Fibroblast of the conjunctiva (primary cell): ENCODE data around the gene SLC2A10.
A peak's percentile ranks its signal among the peaks of the same experiment; 100 is the strongest.

Experiments
- DNase-seq: peaks from one replicate; pipeline ENCODE4 v3.0.0-alpha.2; 2010; ENCODE audit warnings: low read depth

Gene SLC2A10

GRCh38 chr20:46703435-46703834 is 6.0 kb upstream of the SLC2A10 start:
- no peak for DNase-seq

- peak; percentile 22 for DNase-seq
Observed at GRCh38 chr20:46704714-46705377, 4.6 kb upstream of the SLC2A10 start.

- peak; percentile 56 for DNase-seq
Observed at GRCh38 chr20:46705378-46705729, 4.1 kb upstream of the SLC2A10 start.

DNA sequence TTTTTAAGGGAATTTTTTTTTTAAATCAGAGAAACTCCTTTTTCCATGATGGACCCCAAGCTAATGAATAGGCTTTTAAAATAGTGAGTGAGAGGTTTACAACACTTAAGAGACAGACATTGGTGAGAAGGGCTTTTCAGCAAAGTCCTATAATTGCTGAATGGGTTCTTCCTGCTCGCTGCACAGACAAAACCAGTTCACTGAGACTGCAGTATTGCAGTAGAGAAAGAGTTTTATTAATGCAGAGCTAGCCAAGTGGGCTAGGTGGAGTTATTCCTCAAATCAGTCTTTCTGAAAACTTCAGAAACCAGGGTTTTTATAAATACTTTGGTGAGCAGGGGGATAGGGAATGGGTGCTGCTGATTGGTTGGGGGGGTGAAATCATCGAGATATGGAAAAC is 3.2 kb upstream of the SLC2A10 start:
- no peak for DNase-seq

DNA sequence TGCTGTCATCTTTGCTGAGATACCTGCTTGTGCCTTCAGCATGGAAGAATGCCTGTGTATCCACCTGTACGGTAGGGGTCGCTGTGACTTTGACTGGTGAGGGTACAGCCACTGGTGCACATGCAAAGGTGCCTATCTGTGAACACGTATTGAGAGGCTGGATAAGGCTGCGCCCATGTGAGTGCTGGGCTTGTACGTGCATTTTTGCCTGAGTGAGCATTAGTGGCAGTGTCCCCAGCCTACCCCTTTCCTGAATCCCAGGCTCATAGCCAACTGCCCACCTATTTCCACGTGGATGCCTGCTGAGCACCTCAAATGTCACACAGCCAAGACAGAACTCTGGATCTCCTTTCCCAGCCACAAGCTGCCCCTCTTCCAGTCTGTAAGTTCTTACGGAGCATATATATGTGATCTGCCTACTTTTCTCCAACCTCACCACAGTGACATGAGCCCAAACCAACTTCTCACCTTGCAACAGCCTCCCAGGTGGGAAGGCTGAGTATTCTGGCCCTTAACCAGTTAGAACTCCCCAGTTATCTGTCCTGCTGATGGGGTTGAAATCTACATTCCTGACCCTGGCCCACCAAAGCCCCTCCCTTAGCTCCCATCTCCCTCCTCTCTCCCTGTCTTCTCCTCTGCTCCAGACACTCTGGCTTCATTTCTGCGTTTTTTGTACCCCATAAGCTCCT is 1.1 kb upstream of the SLC2A10 start:
- DNase-seq, result no peak

DNA sequence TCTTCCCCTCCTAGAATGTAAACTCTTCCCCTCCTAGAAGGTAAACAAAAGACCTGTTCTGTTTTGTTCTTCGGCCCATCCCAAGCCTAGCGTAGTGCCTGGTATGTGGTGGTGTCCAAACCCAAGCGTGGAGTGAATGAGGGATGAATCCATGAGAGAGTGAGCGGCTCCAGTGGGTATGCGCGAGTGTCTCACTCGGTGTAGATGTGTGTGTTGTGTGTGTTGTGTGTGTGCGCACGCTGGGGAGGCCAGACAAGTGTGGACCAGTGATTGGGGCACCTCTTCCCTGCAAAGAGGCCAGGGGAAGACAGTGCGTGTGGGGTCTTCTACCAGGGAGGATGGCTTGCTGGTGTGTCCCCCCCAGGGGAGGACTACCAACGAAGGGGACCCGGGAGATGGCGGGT is 392 bp upstream of the SLC2A10 start:
- no peak for DNase-seq

DNA sequence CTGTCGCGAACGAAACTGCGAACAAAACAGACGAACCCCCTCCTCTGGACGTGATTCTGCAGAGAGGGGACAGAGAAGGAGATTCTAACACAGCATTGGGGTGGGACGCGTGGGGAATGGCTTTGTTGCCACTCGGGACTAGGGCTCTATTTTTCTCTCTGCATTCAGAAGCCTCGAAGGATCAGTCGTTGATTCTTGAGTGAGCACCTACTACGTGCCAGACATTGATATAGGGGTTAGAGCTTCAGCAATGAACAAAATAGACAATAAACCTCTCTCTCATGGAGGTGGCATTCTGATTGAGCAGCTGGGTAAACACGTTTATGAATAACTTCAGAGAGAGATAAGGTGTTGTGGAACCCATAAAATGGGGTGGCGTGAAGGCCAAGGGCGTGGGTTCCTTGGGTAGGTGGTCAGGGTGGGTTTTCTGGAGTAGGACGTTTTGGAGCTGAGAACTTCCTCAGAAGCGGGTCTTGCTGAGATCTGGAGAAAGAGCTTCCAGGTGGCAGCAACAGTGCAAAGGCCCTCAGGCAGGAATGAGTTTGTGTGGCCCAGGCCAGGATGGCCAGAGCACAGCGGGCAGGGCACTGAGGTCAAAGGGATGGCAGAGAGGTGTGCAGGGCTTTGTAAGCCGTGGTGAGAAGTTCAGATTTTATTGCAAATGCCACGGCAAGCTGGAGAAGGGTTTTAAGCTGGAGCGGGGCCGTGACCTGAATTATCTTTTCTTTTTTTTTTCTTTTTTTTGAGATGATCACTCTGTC is 884 bp downstream of the SLC2A10 start:
- DNase-seq, result no peak

DNA sequence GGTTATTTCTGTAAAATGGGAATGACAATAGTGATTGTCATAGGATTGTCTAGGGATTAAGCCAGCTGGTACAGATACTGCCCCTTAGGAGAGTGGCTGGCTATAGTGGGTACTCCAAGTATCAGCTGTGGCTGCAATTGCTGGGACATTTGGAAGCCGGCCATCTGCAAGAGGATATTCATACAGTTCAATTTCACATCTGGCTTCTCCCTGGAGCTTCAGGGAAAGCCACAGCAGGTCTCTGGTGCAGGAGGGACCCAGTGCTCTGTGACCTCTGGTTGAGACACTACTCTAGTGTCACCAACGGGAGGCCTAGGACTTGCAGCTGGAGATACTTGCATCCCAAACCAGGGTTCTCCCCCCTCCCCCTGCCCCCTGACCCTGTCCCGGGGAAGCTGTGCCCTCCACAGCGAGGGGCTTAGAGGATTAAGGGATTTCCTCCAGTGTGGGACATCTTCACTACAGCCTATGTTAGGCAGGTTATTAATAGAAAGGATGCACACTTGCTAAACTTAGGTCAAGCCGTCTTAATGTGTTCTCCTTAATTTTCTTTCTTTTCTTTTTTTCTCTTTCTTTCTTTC is 2.7 kb downstream of the SLC2A10 start:
- DNase-seq, result no peak

- DNase-seq, result no peak
Observed at GRCh38 chr20:46713957-46714834, 4.7 kb downstream of the SLC2A10 start.

DNA sequence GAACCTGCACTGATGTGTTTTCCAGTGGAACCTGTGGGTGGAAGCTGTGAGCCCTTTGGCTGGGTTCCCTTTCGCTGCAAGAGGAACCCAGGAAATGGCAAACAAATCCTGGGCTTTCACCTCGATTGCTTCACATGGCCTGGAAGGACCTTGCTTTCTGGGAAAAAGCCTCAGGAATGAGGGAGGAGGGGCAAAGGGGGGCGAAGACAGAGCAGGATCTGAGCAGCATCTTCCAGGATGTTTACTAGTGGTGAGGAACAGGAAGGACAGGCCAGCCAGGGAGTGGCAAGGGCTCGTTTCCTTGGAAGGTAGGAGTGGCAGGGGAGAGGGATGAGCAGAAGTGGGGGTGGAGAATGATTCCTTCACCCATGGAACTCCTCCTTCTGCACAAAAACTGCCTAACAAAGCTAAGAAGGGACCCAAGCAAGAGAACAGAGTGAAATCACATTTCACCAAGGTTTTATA is 5.9 kb downstream of the SLC2A10 start:
- DNase-seq, result peak; percentile 26

DNA sequence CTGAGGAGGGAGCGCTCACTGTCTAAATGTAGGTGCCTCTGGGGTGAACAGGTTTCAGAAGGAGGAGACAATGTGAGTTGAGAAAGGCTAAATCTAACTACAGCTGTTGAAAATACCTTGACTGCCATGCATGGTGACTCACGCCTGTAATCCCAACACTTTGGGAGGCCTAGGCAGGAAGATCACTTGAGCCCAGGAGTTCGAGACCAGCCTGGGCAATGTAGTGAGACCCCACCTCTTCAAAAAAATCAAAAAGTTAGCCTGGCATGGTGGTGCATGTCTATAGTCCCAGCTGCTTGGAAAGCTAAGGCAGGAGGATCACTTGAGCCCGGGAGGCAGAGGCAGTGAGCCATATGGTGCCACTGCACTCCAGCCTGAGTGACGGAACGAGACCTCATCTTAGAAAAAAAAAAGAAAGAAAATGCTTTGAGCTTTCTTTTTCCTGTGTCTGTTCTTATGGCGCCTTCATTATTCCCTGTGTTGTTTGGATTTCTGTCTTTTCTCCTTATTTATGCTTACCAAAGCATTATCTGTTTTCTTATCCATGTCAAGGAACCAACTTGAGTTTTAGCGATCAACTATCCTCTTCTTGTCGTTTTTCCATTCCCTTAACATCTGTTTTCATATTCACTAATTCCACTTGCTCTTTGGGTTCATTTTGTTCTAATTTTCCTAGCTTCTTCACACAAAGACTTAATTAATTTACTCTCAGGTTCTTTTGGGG is 8.5 kb downstream of the SLC2A10 start:
- DNase-seq, result no peak

GRCh38 chr20:46720019-46720418 is 10.6 kb downstream of the SLC2A10 start:
- no peak for DNase-seq

DNA sequence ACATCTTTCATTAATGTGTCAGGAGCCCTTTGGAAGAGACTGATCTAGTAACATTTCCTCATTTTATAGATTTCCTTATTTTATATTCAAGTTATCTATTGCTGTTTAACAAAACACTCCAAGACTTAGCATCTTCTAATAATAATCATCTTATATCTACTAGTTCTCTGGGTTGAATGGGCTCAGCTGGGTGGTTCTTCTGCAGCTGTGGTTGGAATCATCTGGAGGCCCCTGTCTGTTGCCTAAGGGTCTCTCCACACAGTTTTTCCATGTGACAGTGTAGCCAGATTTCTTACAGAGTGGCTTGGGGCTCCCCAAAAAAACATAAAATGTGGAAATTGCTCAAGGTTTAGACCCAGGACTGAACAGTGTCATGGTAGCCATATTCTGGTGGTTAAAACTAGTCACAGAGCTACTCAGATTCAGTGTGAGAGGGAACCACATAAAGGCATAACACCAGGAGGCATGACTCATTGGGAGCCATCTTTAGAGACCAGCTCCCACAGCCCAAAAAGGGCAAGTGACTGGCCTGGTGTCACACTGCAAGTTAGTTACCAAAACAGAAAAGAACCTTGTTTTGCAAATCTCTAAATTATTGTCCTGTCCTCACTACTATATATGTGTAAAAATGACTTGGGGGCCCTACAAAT is 11.5 kb downstream of the SLC2A10 start:
- no peak for DNase-seq

DNA sequence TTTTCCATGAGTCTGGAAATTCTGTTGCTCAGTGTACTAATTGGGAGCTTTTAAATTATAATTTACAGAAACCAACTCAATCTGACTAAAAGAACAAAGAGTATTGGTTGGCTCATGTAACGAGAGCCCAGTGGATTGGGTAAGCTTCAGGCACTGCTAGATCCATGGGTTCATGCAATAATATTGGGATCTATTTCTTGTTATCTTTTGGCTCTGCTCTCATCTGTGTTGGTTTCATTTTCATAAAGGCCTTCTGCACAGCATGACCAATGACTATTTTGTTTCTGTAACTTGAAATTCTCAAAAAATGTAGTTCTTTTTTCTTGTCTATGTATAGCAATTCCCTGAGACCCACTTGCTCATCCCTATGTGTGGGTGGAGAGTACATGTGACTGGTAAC is 12.0 kb downstream of the SLC2A10 start:
- no peak for DNase-seq

DNA sequence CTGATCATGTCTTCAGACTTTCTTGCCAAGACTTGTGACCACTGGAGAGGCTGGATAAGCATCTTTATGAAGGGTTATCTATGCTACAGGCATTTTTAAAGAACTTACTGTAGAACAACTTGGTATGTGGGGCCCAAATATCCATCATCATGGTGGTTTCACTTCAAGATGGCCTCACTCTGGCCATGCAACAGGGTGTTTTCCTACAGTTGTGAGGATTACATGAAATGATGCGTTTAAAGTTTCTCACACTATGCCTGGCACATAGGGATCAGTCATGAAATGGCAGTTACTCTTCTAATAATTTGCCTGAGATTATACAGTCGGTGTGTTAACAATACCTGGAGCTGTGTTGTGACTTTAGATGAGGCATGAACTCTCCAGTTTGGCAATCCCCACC is 13.0 kb downstream of the SLC2A10 start:
- DNase-seq, result no peak

DNA sequence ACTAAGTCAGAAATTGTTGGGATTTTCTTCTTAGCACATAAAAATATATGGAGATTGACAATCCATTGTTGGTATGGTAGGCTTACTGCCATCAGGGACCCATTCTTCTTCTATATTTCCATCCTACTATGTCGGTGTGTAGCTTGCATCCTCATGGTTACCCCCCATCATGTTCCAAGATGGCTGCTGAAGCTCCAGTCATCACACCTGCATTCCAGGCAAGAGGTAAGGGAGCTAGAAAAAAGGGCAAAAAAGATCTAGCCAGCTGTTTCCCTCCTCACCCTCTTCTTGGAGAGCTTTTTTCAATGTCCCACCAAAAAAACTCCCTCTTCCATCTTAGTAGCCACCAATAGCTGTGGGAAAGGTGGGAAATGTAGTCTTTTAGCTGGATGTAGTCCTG is 13.6 kb downstream of the SLC2A10 start:
- no peak for DNase-seq

DNA sequence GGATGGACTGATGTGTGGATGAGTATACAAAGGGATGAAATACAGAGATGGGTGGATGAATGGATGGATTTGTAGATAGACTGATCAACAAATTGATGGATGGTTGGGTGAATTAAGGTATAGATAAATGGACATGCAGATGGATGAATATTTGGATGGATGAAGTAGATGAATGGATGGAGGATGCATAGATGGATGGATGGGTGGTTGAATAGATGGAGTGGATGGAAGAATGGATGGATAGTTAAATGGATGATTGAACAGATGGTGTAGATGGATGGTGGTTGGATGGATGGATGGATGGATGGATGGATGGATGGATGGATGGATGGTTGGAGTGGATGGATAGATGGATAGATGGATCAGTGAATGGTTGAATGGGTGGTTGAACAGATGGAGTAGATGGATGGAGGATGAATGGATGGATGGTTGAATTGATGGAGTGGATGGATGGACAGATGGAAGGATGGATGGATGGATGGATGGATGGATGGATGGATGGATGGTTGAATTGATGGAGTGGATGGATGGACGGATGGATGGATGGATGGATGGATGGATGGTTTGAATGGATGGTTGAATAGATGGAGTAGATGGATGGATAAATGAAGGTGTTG is 15.0 kb downstream of the SLC2A10 start:
- DNase-seq, result no peak

DNA sequence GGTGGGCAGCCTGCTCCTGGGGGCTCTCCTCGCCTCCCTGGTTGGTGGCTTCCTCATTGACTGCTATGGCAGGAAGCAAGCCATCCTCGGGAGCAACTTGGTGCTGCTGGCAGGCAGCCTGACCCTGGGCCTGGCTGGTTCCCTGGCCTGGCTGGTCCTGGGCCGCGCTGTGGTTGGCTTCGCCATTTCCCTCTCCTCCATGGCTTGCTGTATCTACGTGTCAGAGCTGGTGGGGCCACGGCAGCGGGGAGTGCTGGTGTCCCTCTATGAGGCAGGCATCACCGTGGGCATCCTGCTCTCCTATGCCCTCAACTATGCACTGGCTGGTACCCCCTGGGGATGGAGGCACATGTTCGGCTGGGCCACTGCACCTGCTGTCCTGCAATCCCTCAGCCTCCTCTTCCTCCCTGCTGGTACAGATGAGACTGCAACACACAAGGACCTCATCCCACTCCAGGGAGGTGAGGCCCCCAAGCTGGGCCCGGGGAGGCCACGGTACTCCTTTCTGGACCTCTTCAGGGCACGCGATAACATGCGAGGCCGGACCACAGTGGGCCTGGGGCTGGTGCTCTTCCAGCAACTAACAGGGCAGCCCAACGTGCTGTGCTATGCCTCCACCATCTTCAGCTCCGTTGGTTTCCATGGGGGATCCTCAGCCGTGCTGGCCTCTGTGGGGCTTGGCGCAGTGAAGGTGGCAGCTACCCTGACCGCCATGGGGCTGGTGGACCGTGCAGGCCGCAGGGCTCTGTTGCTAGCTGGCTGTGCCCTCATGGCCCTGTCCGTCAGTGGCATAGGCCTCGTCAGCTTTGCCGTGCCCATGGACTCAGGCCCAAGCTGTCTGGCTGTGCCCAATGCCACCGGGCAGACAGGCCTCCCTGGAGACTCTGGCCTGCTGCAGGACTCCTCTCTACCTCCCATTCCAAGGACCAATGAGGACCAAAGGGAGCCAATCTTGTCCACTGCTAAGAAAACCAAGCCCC is 16.0 kb downstream of the SLC2A10 start:
- DNase-seq, result no peak

DNA sequence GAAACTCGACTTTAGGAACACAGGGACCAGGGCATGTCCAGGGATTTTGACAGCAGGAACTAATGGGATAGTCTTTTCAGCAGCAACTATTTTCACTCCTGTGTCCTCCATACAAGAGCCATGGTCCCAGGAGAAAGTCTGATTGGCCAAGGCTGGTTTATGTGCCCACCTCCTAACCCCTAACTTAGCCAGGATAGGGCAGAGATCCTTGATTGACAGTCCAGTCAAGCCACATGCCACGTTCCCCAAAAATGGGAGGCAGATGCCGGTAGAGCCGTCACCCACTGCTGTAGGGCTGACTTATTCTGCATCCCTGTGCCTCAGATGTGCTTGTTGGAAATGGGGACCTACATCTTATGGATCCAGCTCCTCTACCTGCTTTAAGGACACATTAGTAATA is 22.3 kb downstream of the SLC2A10 start:
- DNase-seq, result no peak
